Epithelial cell of esophagus (primary cell): ENCODE measurements around the gene PTPRN2.

Experiments
- DNase-seq: peaks from one replicate; pipeline ENCODE4 v3.0.0; 2010; ENCODE audit warnings: low read depth
- H3K4me3 ChIP-seq: 2 replicates; pipeline ENCODE4 v1.5.1; 2011; ENCODE audit warnings: mild to moderate bottlenecking, low read length, control low read depth
- CTCF ChIP-seq: IDR thresholded peaks from 2 replicates; pipeline ENCODE4 v1.5.1; 2011; ENCODE audit warnings: low read depth, mild to moderate bottlenecking, low read length, control low read depth, inconsistent platforms; ENCODE audit not compliant: insufficient read depth; ENCODE audit errors: missing control alignments

The PTPRN2 gene

DNA sequence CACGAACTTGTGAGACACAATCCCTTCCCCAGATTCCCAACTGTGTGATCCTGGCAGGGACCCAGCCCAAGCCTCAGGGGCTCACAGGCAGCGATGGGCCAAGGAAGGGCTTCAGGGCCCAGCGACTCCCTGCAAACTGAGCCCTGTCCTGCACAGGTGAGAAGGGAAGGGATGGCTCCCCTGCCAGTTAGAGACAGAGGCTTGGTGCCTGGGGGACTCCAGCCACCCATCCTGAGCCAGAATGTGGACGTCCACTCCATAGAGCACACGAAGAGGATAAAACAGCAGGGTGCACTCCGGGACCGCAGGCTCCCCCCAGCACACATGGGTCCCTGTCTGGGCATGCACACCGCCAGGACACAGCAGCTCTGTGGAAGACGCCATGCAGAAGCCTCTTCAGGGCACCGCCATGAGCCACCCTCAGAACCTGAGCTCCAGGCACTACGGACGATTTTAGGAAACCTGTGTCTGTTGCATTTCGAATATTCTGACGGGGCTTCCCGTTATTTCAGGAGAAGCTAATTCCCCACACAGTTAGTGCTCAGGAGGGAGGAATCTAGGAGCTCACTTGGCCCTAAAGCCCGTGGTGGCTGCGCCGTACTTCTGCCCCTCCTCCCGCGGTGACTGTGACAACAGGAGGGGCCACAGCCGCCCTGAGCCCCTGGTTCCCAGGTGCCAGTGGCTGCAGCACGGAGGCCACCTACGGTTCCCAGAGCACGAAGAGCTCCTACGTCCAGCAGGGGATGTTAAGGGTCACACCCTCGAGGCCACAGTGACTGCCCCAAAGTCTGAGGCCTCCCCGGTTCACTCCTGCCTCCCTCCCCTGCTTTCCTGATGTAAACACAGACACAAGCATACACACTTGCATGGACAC is 326.0 kb downstream of the PTPRN2 start:
- TF ChIP-seq CTCF = no peak
- DNase-seq = no peak
- H3K4me3 ChIP-seq = no peak overlapping the region

DNA sequence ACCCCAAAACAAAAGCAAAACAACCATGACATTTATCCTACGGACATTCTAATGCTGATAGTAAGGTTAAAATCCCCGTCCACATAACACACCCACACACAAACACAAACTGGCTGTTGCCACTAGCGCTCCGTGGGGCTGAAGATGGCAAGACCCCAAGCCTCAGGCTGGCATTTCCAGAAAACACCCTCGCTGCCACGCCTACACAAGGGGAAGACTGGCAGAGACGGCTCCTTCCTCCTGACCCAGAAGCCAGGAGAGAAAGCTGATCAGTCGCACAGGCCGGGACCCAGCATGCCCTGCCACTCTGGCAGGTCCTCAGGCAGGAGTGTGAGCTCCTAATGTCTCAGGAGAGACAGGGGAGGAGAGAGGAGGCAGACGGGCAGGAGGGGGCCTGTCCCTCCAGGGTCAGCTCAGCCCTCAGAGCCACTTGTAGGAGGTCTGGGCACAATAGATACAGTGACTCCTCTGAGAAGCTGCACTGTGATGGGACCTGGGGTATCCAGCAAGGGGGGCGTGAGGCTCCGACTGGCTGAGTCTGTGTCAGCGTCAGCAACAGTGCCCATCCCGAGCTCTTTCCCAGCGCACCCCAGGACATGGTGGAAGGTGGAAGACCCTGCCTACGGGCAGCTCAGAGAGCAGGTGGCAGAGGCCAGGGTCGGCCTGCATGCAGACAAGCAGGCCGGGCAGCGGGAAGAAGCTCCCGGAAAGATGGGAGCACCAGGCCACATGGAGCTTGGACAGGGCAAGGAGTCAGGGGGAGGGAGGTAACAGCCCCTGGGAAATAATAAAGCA is 326.9 kb downstream of the PTPRN2 start:
- H3K4me3 ChIP-seq = no peak overlapping the region
- no peak for DNase-seq
- no peak for TF ChIP-seq CTCF

DNA sequence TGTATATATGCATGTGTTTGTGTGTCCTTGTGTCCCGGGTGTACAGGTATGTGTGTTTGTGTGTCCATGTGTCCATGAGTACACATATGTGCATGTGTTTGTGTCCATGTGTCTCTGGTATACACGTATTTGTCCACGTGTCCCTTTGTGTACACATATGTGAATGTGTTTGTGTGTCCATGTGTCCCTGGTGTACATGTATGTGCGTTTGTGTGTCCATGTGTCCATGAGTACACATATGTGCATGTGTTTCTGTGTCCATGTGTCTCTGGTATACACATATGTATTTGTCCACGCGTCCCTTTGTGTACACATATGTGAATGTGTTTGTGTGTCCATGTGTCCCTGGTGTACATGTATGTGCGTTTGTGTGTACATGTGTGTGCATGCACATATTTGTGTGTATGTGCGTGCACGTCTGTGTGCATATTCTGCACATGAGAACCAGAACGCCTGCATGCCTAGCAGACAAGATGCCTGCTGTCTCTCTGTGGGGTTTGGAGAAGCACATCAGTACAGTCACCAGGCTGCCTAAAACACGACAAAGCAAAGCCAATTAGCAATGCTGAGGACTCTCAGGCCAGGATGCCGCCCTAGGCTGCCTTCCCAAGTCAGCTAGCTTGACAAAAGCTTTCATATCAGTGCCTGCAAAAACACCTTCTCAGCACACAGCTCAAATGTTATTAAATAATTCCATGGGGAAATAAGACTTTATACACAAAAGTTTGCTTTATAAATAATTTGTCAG is 327.8 kb downstream of the PTPRN2 start:
- TF ChIP-seq CTCF = no peak
- no peak overlapping the region for H3K4me3 ChIP-seq
- no peak for DNase-seq

DNA sequence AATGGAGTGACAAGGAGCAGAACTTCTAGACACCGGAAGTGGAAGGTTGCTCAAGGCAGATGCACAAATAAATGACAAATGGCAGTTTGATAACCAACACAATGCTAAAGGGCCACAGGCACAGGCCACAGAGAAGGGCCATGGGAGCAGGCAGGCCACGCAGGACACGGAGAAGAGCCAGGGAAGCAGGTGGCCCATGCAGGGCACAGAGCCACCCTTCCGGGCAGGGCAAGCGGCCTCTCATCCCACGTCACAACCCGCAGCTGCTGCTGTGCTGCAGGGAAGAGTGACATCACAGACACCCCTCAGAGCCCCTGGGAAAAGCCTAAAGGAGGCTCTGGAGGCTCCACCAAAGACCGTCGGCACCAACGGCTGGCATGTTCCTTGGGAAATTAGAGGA is 328.5 kb downstream of the PTPRN2 start:
- DNase-seq = no peak
- TF ChIP-seq CTCF = no peak
- H3K4me3 ChIP-seq = no peak overlapping the region

DNA sequence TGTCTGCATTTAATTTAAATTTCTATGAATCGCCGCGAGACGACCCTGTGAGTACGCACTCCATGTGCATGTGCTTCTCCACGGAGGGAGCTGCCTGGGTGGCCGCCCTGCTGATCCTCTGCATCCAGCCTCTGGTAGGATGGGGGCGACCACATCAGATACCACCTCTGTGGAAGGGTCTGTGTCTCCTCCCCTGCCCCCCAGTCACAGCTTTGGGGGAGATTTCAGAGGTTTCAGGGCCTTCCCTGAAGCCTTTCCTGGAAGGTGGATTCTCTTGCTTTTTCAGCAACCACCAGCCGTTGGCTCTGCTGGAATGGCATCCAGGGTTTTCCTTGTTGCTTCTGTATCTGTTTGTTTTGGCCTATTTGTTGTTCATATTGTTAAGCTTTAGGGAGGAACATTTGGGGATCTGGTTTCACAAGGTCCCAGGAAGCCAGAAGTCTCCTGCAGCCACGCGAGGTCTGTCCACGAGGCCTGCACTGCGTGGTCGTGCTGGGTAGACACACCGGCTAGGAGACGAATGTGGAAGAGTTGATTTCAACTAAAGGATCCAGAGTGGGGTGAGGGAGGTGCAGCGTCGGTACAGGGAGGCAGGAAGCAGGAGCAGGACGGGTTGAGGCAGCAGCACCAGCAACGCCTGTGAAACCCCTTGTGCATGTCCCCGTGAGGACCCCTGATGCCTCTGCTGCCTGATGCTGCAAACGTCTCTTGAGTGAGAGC is 329.1 kb downstream of the PTPRN2 start:
- DNase-seq = no peak
- H3K4me3 ChIP-seq = no peak overlapping the region
- no peak for TF ChIP-seq CTCF
